Fibroblast of pulmonary artery (primary cell): ENCODE results near the gene MAGEA9B.

Experiments
- DNase-seq: peaks from one replicate; pipeline ENCODE4 v3.0.0-alpha.2; 2010; ENCODE audit warnings: low read depth
- H3K4me3 ChIP-seq: replicated peaks from 2 replicates; pipeline ENCODE4 v1.5.1; 2011; ENCODE audit warnings: low read depth, mild to moderate bottlenecking, control low read depth, low read length, moderate library complexity
- TF ChIP-seq, protein P1 (sequence below): IDR thresholded peaks from 2 replicates; pipeline ENCODE4 v1.5.1; 2011; ENCODE audit warnings: mild to moderate bottlenecking, control low read depth, low read length, inconsistent platforms; ENCODE audit errors: missing control alignments

MAGEA9B gene

GRCh38 chrX:149572743-149573142, 14.5 kb downstream of the MAGEA9B start:
- no peak overlapping the region for H3K4me3 ChIP-seq
- TF ChIP-seq, protein P1, sequence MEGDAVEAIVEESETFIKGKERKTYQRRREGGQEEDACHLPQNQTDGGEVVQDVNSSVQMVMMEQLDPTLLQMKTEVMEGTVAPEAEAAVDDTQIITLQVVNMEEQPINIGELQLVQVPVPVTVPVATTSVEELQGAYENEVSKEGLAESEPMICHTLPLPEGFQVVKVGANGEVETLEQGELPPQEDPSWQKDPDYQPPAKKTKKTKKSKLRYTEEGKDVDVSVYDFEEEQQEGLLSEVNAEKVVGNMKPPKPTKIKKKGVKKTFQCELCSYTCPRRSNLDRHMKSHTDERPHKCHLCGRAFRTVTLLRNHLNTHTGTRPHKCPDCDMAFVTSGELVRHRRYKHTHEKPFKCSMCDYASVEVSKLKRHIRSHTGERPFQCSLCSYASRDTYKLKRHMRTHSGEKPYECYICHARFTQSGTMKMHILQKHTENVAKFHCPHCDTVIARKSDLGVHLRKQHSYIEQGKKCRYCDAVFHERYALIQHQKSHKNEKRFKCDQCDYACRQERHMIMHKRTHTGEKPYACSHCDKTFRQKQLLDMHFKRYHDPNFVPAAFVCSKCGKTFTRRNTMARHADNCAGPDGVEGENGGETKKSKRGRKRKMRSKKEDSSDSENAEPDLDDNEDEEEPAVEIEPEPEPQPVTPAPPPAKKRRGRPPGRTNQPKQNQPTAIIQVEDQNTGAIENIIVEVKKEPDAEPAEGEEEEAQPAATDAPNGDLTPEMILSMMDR, result no peak
- DNase-seq, result no peak

- no peak overlapping the region for H3K4me3 ChIP-seq
- no peak for DNase-seq
- TF ChIP-seq, protein P1, result no peak
Observed at GRCh38 chrX:149571770-149572169, 15.5 kb downstream of the MAGEA9B start.

- DNase-seq, result peak; percentile 60
- H3K4me3 ChIP-seq, result no peak overlapping the region
- TF ChIP-seq, protein P1, result no peak
Observed at GRCh38 chrX:149570668-149571067, 16.6 kb downstream of the MAGEA9B start.

DNA sequence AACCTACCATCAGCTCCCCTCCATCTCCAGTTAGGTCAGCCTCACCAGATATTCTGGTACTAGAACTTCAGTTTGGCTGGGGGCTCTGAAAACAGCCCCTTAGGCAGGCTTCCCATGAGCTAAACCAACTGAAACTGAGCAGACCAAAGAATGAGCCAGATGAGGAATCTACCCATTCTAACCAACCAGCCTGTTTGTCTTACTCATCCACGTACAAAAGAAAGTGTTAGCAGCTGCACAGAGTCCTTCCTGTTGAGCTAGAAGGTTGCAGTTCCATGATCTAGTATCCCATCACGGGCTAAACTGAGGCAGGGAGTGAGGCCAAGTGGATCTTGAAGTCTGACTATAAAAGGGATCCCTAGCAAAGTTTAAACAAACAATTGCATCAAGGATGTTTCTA, 17.5 kb downstream of the MAGEA9B start:
- H3K4me3 ChIP-seq, result no peak overlapping the region
- TF ChIP-seq, protein P1, result no peak
- no peak for DNase-seq

- DNase-seq, result no peak
- TF ChIP-seq, protein P1, result no peak
- H3K4me3 ChIP-seq, result no peak overlapping the region
Observed at GRCh38 chrX:149568701-149569296, 18.5 kb downstream of the MAGEA9B start.

DNA sequence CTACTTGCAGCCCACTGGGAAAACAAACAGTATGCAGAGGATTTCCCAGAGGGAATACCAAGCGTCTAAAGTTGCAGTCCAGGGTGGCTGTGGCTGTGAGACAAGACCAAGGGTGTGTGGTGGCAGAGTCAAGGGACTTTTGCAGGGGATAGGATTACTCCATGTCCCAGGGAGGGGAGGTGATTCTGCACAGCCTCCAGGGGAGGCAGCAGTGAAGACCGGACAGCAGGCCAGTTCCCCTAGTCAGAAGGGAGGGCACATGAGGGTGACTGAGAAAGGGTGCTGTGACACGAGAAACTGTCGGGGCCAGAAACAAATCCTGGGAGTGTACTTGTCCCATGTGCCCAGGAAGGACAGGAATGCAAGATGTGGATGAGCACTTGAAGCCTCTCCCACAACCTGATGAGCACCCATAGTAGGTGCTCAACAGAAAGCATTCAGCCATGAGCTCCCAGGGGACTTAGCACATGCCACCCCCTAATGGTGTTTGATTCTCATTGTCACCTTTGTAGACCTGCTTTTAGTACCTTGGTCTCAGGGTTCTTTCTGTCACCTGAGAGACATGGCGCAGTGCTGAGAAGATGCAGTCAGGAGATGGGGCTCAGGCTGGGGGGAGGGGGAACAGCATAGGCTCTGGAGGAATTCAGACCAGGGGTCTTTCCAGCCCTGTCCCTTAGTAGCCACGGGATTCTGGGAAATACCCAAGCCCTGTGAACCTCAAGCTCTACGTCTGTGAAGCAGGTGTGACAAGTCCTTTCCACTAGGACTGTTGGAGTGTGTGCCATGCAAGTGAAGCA, 19.4 kb downstream of the MAGEA9B start:
- no peak overlapping the region for H3K4me3 ChIP-seq
- TF ChIP-seq, protein P1, result no peak
- DNase-seq, result no peak
